Gastroesophageal sphincter (tissue), 4 donors: ENCODE measurements around the gene TDRKH. TPM values are rescaled to one million over a fixed set of nuclear protein-coding genes. Genes with fewer than 3 reads are reported as not detected.

ENCODE experiments used
- ATAC-seq: fragments of 150-250 bp; one replicate; pipeline ENCODE4 v1.9.1; 2016; ENCODE audit warnings: mild to moderate bottlenecking, moderate library complexity
- H3K27ac ChIP-seq, 4 donors: fragments of 200-600 bp; sonication (generic) in 3 of 4; 1 replicate in 3 of 4; 2 replicates in 1 of 4; pipeline ENCODE4 v1.5.1; 2016 to 2019
- H3K27me3 ChIP-seq: fragments of 200-600 bp; sonication (generic); one replicate; pipeline ENCODE4 v1.5.1; 2019
- H3K36me3 ChIP-seq, 2 donors: fragments of 200-600 bp; sonication (generic); one replicate each; pipeline ENCODE4 v1.5.1; 2019; ENCODE audit warnings: control low read depth in 1 of 2
- H3K4me1 ChIP-seq, 3 donors: fragments of 200-600 bp; sonication (generic); 1 replicate in 2 of 3; 2 replicates in 1 of 3; pipeline ENCODE4 v1.5.1; 2016 to 2019; ENCODE audit warnings: control low read depth in 2 of 3
- H3K4me3 ChIP-seq, 2 donors: fragments of 200-600 bp; sonication (generic); one replicate each; pipeline ENCODE4 v1.5.1; 2019; ENCODE audit warnings: mild to moderate bottlenecking in 1 of 2, moderate library complexity in 1 of 2
- H3K9me3 ChIP-seq, 3 donors: fragments of 200-600 bp; sonication (generic); one replicate each; pipeline ENCODE4 v1.5.1; 2017 to 2019; ENCODE audit warnings: control low read depth in 2 of 3
- CTCF ChIP-seq, 4 experiments: fragments of 200-600 bp in 2 of 4; fragments of 450-650 bp in 2 of 4; sonication (generic) in 1 of 4; IDR thresholded peaks; one replicate each; pipeline ENCODE4 v1.5.1; 2017 to 2019; ENCODE audit warnings: antibody characterized with exemption in 4 of 4, mild to moderate bottlenecking in 2 of 4, moderate library complexity in 2 of 4
- EP300 ChIP-seq: sonication (generic); formaldehyde crosslinking; IDR thresholded peaks from one replicate; pipeline ENCODE4 v1.6.1; 2017; ENCODE audit warnings: antibody characterized with exemption, mild to moderate bottlenecking
- POLR2A ChIP-seq, 2 donors: fragments of 450-650 bp; IDR thresholded peaks; one replicate each; pipeline ENCODE4 v1.6.1; 2017; ENCODE audit warnings: antibody characterized with exemption in 2 of 2, mild to moderate bottlenecking in 2 of 2, moderate library complexity in 1 of 2
- POLR2AphosphoS5 ChIP-seq: sonication (generic); formaldehyde crosslinking; IDR thresholded peaks from one replicate; pipeline ENCODE4 v1.6.1; 2017; ENCODE audit warnings: antibody characterized with exemption
- WGBS, 2 donors: methylation state at CpG; one replicate each; pipeline ENCODE4 v1.1.5; 2018; ENCODE audit warnings: low coverage in 1 of 2; 5-methylcytosine and 5-hydroxymethylcytosine counted together
- total RNA-seq, 4 donors: library from RNA; depleted of rRNA; stranded (reverse); fragments of >200 nt; gene quantifications; one replicate each; pipeline ENCODE4 v1.1.0, GENCODE V29; 2016

The TDRKH gene
- total RNA-seq, 4 donors from 2014 or later, result 4.4 to 10.6 (median 7.9) TPM

- H3K4me3 ChIP-seq, result no peak overlapping the region
- TF ChIP-seq EP300 (no peak), POLR2AphosphoS5 (no peak), POLR2A (IDR thresholded peaks at IDR 0.05) (no peak), CTCF (IDR thresholded peaks at IDR 0.05) (no peak)
- no peaks in the 10 kb centered on the region for H3K9me3 ChIP-seq
- H3K27me3 ChIP-seq, result peaks cover 36% of the 10 kb centered on the region
- no peak overlapping the region for H3K27ac ChIP-seq
- no peaks in the 10 kb centered on the region for H3K36me3 ChIP-seq
- WGBS, 2 donors, result 43% methylated on average over 3 of the region's 7 CpGs; no CpG with 5 or more reads in 1 of the 2 donors
- no peaks in the 10 kb centered on the region for H3K4me1 ChIP-seq
- ATAC-seq, result no peak
These were observed 32.1 kb upstream of the TDRKH start for GRCh38 chr1:151822404-151822803.

- H3K4me1 ChIP-seq, result no peaks in the 10 kb centered on the region
- no peak overlapping the region for H3K27ac ChIP-seq
- no peaks in the 10 kb centered on the region for H3K9me3 ChIP-seq
- H3K4me3 ChIP-seq, result no peak overlapping the region
- no peaks in the 10 kb centered on the region for H3K36me3 ChIP-seq
- WGBS, 2 donors, result 20% methylated on average over 2 of the region's 2 CpGs; no CpG with 5 or more reads in 1 of the 2 donors
- peaks cover 29% of the 10 kb centered on the region for H3K27me3 ChIP-seq
- no peak for ATAC-seq
- no peak for TF ChIP-seq POLR2A (IDR thresholded peaks at IDR 0.05)
- no peak for TF ChIP-seq POLR2AphosphoS5
- no peak for TF ChIP-seq CTCF (IDR thresholded peaks at IDR 0.05)
- TF ChIP-seq EP300, result no peak
These were observed 30.6 kb upstream of the TDRKH start for GRCh38 chr1:151820940-151821339.

- H3K27ac ChIP-seq, result no peak overlapping the region
- H3K27me3 ChIP-seq, result peaks cover 27% of the 10 kb centered on the region
- no peaks in the 10 kb centered on the region for H3K4me1 ChIP-seq
- TF ChIP-seq EP300, result no peak
- no peak for TF ChIP-seq POLR2AphosphoS5
- TF ChIP-seq POLR2A (IDR thresholded peaks at IDR 0.05), result no peak
- TF ChIP-seq CTCF (IDR thresholded peaks at IDR 0.05), result no peak
- 72 to 83% methylated on average over 2 to 6 of the region's 7 CpGs for WGBS, 2 donors
- no peaks in the 10 kb centered on the region for H3K9me3 ChIP-seq
- ATAC-seq, result no peak
- no peak overlapping the region for H3K4me3 ChIP-seq
- no peaks in the 10 kb centered on the region for H3K36me3 ChIP-seq
These were observed 29.8 kb upstream of the TDRKH start for GRCh38 chr1:151819976-151820623.

GRCh38 chr1:151819227-151819835, 29.0 kb upstream of the TDRKH start:
- TF ChIP-seq POLR2A (IDR thresholded peaks at IDR 0.05) (no peak), POLR2AphosphoS5 (no peak), CTCF (IDR thresholded peaks at IDR 0.05) (no peak), EP300 (no peak)
- 65 to 95% methylated on average over 2 to 8 of the region's 12 CpGs for WGBS, 2 donors
- Histone ChIP-seq H3K4me3 (no peak overlapping the region), H3K27ac (no peak overlapping the region), H3K36me3 (no peaks in the 10 kb centered on the region), H3K4me1 (no peaks in the 10 kb centered on the region), H3K9me3 (no peaks in the 10 kb centered on the region), H3K27me3 (peaks cover 27% of the 10 kb centered on the region)
- no peak for ATAC-seq

GRCh38 chr1:151817353-151817730, 27.0 kb upstream of the TDRKH start:
- Histone ChIP-seq H3K4me3 (no peak overlapping the region), H3K4me1 (no peaks in the 10 kb centered on the region), H3K27me3 (peaks cover 16% of the 10 kb centered on the region), H3K27ac (no peak overlapping the region), H3K9me3 (no peaks in the 10 kb centered on the region), H3K36me3 (no peaks in the 10 kb centered on the region)
- 40 to 42% methylated on average over 1 to 2 of the region's 7 CpGs for WGBS, 2 donors
- no peak for TF ChIP-seq POLR2AphosphoS5
- ATAC-seq, result no peak
